PC-3 (cell line): ENCODE measurements around the gene ABCG8.

Experiments used
- EZH2 ChIP-seq: fragments of 300-600 bp; sonication (generic); IDR thresholded peaks from one replicate; pipeline ENCODE4 v1.6.1; 2017; ENCODE audit warnings: antibody characterized with exemption, mild to moderate bottlenecking, low read length; ENCODE audit not compliant: unreplicated experiment
- EZH2phosphoT487 ChIP-seq: fragments of 300-600 bp; sonication (generic); IDR thresholded peaks from 2 replicates; pipeline ENCODE4 v1.6.1; 2018; ENCODE audit warnings: mild to moderate bottlenecking, antibody characterized with exemption, low read length, borderline replicate concordance
- TF ChIP-seq, protein P1 (sequence below): fragments of 300-600 bp; sonication (generic); conservative IDR thresholded peaks from 2 replicates; pipeline ENCODE4 v1.5.1; 2017; ENCODE audit warnings: antibody characterized with exemption, low read depth, mild to moderate bottlenecking, low read length

DNA sequence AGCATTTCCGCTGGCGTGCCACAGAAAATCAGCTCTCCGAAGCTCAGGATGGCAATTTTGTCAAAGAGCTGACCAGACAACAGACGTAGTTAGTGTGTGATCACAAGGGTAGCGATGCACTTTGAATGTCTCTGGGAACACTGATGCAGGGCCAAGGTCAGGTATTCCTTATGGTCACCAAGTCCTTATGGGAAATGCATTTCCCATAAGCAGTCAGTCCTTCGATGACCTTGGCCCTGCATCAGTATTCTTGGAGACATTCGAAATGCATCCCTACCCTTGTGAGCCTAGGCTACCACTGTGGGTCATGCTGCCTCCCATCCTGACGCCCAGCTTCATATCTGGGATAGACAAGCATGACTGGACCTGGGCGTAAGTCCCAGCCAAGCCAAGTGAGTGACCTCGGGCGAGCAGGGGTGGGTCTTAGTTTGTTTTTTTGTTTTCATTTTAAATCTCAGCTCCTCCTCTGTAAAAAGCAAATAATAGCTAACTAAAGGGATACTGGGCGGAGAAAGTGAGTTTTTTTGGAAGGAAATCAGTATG is 13.7 kb upstream of the ABCG8 start:
- TF ChIP-seq, protein P1, sequence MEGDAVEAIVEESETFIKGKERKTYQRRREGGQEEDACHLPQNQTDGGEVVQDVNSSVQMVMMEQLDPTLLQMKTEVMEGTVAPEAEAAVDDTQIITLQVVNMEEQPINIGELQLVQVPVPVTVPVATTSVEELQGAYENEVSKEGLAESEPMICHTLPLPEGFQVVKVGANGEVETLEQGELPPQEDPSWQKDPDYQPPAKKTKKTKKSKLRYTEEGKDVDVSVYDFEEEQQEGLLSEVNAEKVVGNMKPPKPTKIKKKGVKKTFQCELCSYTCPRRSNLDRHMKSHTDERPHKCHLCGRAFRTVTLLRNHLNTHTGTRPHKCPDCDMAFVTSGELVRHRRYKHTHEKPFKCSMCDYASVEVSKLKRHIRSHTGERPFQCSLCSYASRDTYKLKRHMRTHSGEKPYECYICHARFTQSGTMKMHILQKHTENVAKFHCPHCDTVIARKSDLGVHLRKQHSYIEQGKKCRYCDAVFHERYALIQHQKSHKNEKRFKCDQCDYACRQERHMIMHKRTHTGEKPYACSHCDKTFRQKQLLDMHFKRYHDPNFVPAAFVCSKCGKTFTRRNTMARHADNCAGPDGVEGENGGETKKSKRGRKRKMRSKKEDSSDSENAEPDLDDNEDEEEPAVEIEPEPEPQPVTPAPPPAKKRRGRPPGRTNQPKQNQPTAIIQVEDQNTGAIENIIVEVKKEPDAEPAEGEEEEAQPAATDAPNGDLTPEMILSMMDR: no peak
- TF ChIP-seq EZH2 (no peak), EZH2phosphoT487 (no peak)
